Measurements from ENCODE around the gene ERCC6L2.

DNA sequence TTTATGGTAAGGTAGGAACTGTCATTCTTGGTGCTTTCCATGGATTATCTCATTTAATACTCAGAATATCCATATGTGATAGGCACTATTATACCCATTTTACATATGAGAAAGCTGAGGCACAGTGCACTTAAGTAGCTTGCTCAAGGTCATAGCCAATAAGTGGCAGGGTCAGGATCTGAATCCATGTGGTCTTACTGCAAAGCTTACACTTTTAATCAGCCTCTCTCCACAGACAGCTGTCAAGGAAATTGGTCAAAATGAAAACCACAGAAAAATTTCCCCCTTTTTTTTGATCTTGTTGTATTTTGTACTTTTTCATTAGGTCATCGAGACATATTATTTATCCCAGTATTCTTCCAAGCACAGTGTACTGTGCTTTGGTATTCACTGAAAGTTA lies 78.5 kb downstream of the ERCC6L2 start:
- TF ChIP-seq FOXA1 (IDR thresholded peaks at IDR 0.05; ENCODE audit: borderline replicate concordance), result no peak
- TF ChIP-seq, protein P1, sequence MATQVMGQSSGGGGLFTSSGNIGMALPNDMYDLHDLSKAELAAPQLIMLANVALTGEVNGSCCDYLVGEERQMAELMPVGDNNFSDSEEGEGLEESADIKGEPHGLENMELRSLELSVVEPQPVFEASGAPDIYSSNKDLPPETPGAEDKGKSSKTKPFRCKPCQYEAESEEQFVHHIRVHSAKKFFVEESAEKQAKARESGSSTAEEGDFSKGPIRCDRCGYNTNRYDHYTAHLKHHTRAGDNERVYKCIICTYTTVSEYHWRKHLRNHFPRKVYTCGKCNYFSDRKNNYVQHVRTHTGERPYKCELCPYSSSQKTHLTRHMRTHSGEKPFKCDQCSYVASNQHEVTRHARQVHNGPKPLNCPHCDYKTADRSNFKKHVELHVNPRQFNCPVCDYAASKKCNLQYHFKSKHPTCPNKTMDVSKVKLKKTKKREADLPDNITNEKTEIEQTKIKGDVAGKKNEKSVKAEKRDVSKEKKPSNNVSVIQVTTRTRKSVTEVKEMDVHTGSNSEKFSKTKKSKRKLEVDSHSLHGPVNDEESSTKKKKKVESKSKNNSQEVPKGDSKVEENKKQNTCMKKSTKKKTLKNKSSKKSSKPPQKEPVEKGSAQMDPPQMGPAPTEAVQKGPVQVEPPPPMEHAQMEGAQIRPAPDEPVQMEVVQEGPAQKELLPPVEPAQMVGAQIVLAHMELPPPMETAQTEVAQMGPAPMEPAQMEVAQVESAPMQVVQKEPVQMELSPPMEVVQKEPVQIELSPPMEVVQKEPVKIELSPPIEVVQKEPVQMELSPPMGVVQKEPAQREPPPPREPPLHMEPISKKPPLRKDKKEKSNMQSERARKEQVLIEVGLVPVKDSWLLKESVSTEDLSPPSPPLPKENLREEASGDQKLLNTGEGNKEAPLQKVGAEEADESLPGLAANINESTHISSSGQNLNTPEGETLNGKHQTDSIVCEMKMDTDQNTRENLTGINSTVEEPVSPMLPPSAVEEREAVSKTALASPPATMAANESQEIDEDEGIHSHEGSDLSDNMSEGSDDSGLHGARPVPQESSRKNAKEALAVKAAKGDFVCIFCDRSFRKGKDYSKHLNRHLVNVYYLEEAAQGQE (IDR thresholded peaks at IDR 0.05; ENCODE audit: borderline replicate concordance), result no peak
- TF ChIP-seq, protein P1 (CRISPR knock-in tag; IDR thresholded peaks at IDR 0.05; ENCODE audit: low read depth), result no peak
- TF ChIP-seq HDAC2 (IDR thresholded peaks at IDR 0.05), result no peak
- TF ChIP-seq RNF2 (IDR thresholded peaks at IDR 0.05), result no peak
- no peak for TF ChIP-seq TEAD4 (IDR thresholded peaks at IDR 0.05; ENCODE audit: low read length)
- no peak for TF ChIP-seq TEAD4 (CRISPR knock-in tag; IDR thresholded peaks at IDR 0.05; ENCODE audit: borderline replicate concordance)
- TF ChIP-seq POLR2A (conservative IDR thresholded peaks at IDR 0.05), result no peak
- TF ChIP-seq GABPB1 (CRISPR knock-in tag; IDR thresholded peaks at IDR 0.05), result no peak
- TF ChIP-seq, protein P2, sequence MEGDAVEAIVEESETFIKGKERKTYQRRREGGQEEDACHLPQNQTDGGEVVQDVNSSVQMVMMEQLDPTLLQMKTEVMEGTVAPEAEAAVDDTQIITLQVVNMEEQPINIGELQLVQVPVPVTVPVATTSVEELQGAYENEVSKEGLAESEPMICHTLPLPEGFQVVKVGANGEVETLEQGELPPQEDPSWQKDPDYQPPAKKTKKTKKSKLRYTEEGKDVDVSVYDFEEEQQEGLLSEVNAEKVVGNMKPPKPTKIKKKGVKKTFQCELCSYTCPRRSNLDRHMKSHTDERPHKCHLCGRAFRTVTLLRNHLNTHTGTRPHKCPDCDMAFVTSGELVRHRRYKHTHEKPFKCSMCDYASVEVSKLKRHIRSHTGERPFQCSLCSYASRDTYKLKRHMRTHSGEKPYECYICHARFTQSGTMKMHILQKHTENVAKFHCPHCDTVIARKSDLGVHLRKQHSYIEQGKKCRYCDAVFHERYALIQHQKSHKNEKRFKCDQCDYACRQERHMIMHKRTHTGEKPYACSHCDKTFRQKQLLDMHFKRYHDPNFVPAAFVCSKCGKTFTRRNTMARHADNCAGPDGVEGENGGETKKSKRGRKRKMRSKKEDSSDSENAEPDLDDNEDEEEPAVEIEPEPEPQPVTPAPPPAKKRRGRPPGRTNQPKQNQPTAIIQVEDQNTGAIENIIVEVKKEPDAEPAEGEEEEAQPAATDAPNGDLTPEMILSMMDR (IDR thresholded peaks at IDR 0.05 in 2 of 3, conservative IDR thresholded peaks at IDR 0.05 in 1 of 3; ENCODE audit: insufficient read depth in 2 of 3, low read depth in 1 of 3, low read length in 3 of 3), result no peak

Measured in K562 (cell line).